ENCODE measurements around the gene COBL. TPM values are rescaled to one million over a fixed set of nuclear protein-coding genes. Genes with fewer than 3 reads are reported as not detected.

The COBL gene
- polyA plus RNA-seq, 3 donors, result not detected

DNA sequence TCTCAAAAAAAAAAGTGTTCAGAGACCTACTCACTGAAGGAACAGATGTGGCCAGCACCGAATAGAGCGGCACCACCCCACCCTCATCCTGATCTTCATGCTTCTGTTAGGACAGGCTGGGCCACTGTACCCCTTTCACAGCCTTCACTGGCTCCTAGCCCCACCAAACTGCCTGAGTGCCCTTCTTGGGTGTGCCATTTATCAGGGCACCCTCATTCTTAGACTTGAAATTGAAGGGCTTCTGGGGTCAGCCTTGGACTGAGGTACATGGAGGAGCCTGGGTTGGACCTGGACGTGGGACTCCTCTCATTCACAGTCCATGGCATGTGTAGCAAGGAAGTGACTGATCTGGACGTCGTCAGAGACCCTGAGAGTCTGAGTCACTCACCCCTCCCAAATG, 190.3 kb downstream of the COBL start:
- peaks cover 12% of the 10 kb centered on the region for H3K4me1 Mint-ChIP-seq
- no peak overlapping the region for H3K9ac ChIP-seq (ENCODE audit: insufficient read depth, low read length, poor library complexity, severe bottlenecking)
- no peak for TF ChIP-seq CTCF (IDR thresholded peaks at IDR 0.05)
- H3K4me3 Mint-ChIP-seq, result no peak overlapping the region
- peaks cover 0 to 3% (median 0%) of the 10 kb centered on the region in 7 donors for H3K9me3 Mint-ChIP-seq
- H3K27me3 Mint-ChIP-seq (ENCODE audit: low read depth in 3 of 3), result peaks cover 0 to 2% (median 0%) of the 10 kb centered on the region in 3 donors
- WGBS (ENCODE audit: insufficient coverage), result 92% methylated on average over 5 of the region's 5 CpGs
- no peak for DNase-seq
- no peaks in the 10 kb centered on the region for H3K36me3 ChIP-seq (replicated peaks in 1 of 2; ENCODE audit: control insufficient read depth in 1 of 2, insufficient read depth in 2 of 2, low read length in 2 of 2)
- intact Hi-C loops (cut with micrococcal nuclease), result no loop called here
- no peak overlapping the region for H3K27ac Mint-ChIP-seq
- H3K9me3 ChIP-seq (replicated peaks in 1 of 2; ENCODE audit: control insufficient read depth in 1 of 2, insufficient read depth in 1 of 2, low read length in 2 of 2), result no peaks in the 10 kb centered on the region
- no peak overlapping the region for H2AFZ ChIP-seq (ENCODE audit: insufficient read depth, low read depth, low read length, poor library complexity, severe bottlenecking)
- H3K27me3 ChIP-seq (ENCODE audit: control insufficient read depth in 2 of 2, insufficient read depth in 2 of 2, low read length in 2 of 2), result no peaks in the 10 kb centered on the region
- H3K36me3 Mint-ChIP-seq, result no peaks in the 10 kb centered on the region
- no peaks in the 10 kb centered on the region for H3K4me1 ChIP-seq (ENCODE audit: control insufficient read depth in 1 of 2, insufficient read depth in 2 of 2, low read length in 2 of 2)
- no peak overlapping the region for H3K4me3 ChIP-seq (replicated peaks in 1 of 3; ENCODE audit: low read depth in 2 of 3, low read length in 3 of 3)
- no peaks in the 10 kb centered on the region for H3K79me2 ChIP-seq (ENCODE audit: insufficient read depth, low read length)
- no peaks in the 10 kb centered on the region for H4K20me1 ChIP-seq (ENCODE audit: insufficient read depth, low read length)
- no peak overlapping the region for H3K4me2 ChIP-seq (replicated peaks; ENCODE audit: extremely low read depth, low read length, poor library complexity, severe bottlenecking)
- no peak overlapping the region for H3K27ac ChIP-seq (ENCODE audit: low read depth in 1 of 2, low read length in 2 of 2)

DNA sequence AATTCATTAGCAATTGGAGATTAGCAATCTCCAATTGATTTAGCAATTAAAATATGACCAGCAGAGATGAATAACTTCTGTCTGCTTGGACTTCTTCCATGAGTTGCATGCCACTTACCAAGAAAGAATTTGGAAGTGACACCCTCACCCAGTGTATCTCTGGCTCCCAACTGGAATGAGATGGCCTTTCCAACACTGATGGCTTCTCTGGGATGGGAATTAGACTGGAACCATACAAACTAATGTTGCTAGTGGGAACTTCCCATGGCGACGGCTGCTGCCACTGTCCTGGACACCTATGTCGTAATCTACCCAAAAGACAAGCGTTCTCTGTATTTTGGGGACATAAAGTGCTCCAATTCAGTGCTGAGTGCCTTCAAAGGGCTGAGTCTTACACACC, 192.3 kb downstream of the COBL start:
- no peak overlapping the region for H3K27ac ChIP-seq (ENCODE audit: low read depth in 1 of 2, low read length in 2 of 2)
- intact Hi-C loops (cut with micrococcal nuclease), result no loop called here
- no peaks in the 10 kb centered on the region for H3K27me3 Mint-ChIP-seq (ENCODE audit: low read depth in 3 of 3)

More for the DNA sequence above, 192.3 kb downstream of the COBL start:
- 42% methylated on average over 4 of the region's 4 CpGs for WGBS (ENCODE audit: insufficient coverage)
- Mint-ChIP-seq H3K4me3 (no peak overlapping the region), H3K36me3 (no peaks in the 10 kb centered on the region), H3K27ac (no peak overlapping the region), H3K4me1 (peaks cover 12% of the 10 kb centered on the region), H3K9me3 (peaks cover 0 to 3% (median 0%) of the 10 kb centered on the region in 7 donors)
- Histone ChIP-seq H3K79me2 (ENCODE audit: insufficient read depth, low read length) (no peaks in the 10 kb centered on the region), H2AFZ (ENCODE audit: insufficient read depth, low read depth, low read length, poor library complexity, severe bottlenecking) (no peak overlapping the region), H3K4me1 (ENCODE audit: control insufficient read depth in 1 of 2, insufficient read depth in 2 of 2, low read length in 2 of 2) (no peaks in the 10 kb centered on the region), H3K4me3 (replicated peaks in 1 of 3; ENCODE audit: low read depth in 2 of 3, low read length in 3 of 3) (no peak overlapping the region), H3K4me2 (replicated peaks; ENCODE audit: extremely low read depth, low read length, poor library complexity, severe bottlenecking) (no peak overlapping the region), H3K27me3 (ENCODE audit: control insufficient read depth in 2 of 2, insufficient read depth in 2 of 2, low read length in 2 of 2) (no peaks in the 10 kb centered on the region), H3K9ac (ENCODE audit: insufficient read depth, low read length, poor library complexity, severe bottlenecking) (no peak overlapping the region), H4K20me1 (ENCODE audit: insufficient read depth, low read length) (no peaks in the 10 kb centered on the region), H3K9me3 (replicated peaks in 1 of 2; ENCODE audit: control insufficient read depth in 1 of 2, insufficient read depth in 1 of 2, low read length in 2 of 2) (no peaks in the 10 kb centered on the region), H3K36me3 (replicated peaks in 1 of 2; ENCODE audit: control insufficient read depth in 1 of 2, insufficient read depth in 2 of 2, low read length in 2 of 2) (no peaks in the 10 kb centered on the region)
- no peak for TF ChIP-seq CTCF (IDR thresholded peaks at IDR 0.05)
- DNase-seq, result no peak

All from CD14-positive monocyte (primary cell).